COLO668 (cell line): Measurements from ENCODE around the gene SGMS1.
A peak's percentile ranks its signal among the peaks of the same experiment; 100 is the strongest.

Experiments used
- DNase-seq: peaks from one replicate; lab custom pipeline; 2025; ENCODE audit not compliant: unreplicated experiment; lab: John Stamatoyannopoulos, UW

SGMS1 gene

GRCh38 chr10:50613150-50613549 is 10.6 kb downstream of the SGMS1 start:
- no peak for DNase-seq

DNA sequence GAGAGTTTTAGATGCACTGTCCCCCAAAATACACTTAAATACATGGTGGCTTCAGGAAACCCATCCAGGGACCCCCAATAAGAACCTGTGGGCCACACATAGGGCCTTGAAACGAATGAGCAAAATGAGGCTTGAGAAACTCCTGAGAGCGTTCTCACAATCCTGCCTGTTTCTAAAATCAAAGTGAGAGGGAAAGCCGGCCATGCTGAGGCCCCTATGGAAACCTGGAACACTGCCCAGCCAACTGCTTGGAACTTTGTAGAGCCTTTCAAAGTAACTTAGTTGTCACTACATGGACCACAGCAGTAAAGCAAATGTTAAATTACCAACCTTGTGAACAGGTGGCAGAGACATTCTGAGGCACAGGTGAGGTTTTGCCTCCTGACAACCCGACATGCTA is 13.4 kb downstream of the SGMS1 start:
- DNase-seq, result no peak

DNA sequence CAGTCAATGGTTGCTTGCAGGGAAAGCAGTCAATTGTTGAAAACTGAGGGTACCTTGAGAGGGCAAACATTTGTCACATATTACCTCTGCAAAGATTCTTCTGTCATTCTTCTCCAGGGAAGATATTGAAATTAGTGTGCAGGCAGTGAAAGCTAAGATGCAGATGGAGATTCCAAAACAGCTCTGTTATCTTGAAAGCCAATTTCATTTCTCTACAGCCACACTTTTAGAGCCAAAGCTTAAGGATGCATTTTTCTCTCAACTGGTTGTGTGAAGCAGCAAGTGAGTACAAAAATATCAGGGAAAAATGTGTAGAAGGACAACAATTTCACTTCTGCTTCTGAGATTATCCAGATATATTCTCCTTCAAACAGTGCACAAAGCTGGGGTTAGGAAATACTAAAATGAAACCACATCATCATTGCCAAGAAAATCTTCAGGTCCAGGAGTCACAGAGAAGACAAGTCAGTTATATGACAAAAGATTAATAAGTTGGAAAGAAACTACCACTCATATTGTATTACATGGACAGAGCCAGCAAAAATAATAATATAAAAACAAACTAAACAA is 16.3 kb downstream of the SGMS1 start:
- DNase-seq, result no peak

DNA sequence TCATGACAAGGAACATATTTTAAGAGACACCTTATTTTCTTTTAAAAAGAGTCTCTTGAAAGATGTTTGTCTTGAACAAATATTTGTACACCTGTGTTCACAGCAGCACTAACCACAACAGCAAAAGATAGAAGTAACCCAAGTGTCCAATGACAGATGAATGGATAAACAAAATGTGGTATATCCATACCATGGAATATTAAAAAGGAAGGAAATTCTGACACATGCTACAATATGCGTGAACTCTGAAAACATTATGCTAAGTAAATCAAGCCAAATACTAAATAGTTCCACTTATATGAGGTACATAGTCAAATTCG is 17.8 kb downstream of the SGMS1 start:
- no peak for DNase-seq

DNA sequence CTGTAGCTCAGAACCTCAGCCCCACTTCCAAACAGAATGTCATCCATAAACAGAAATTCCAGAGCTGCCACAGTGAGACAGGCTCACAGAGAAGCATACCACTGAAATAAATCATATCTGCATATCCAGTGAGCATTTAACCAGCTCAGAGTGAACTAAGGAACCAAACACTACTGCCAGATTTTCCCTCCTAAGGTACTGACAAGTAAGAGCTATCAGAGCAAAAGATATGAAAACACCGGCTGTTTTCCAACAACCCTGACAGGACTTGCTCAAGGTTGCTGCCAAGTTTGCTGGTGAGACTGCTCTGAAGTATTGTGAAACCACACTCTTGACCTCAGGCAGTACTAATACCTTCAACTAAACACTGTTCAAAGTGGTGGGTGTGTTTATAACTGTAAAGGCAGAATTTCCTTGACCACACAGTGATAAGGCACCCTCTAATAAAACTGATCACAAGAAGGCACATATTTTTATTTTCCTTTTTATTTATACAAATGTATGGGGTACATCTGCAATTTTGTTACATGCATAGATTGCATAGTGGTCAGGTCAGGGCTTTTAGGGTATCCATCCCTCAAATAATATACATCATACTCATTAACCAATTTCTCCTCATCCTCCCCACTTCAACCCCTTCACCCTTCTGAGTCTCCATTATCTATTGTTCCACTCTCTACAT is 18.3 kb downstream of the SGMS1 start:
- DNase-seq, result no peak

DNA sequence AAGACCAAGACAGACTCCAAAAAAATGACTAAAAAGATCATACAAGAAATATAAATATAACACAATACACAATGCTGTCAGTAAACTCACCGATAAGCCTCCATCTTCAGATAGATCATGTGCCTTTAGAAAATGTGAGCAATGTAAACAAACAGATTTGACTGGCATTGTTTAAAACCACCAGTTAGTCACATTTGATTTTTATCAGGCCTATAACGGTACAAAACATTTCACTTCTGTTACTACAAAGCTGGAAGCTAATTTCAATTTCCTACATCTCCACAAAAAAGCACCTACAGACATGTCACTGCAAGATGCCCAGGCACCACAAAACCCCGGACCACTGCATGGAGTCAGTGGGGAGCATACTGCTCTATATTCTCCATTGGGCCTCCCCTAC is 18.9 kb downstream of the SGMS1 start:
- no peak for DNase-seq

DNA sequence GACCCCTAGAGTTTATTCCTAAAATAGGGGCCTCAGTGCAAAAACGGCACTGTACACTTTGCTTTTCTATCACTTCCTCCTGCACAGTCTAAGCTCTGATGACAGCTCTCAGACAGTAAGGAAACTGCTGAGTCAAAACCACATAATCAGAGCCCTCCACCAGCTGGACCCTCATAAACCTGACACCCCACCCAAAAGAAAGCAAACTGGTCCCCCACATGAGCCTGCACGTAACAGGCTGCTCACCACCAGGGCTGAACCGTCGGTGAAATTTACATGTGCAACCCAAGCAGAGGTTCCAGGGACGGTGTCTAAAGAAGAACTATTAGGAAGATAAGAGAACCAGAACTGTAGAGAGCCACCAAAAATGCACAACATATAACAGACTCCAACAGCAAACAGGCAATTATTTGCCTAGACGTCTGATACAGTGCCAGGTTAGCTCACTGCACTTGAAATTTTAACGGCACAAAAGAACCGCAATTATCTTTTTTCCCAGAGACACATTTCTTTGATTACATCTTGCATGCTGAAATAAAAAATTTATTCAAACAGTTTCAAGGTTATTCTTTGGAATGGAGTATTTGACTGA is 19.6 kb downstream of the SGMS1 start:
- DNase-seq, result no peak

- DNase-seq, result no peak
Observed at GRCh38 chr10:50603151-50603850, 20.5 kb downstream of the SGMS1 start.

GRCh38 chr10:50601974-50602373 is 21.8 kb downstream of the SGMS1 start:
- no peak for DNase-seq

DNA sequence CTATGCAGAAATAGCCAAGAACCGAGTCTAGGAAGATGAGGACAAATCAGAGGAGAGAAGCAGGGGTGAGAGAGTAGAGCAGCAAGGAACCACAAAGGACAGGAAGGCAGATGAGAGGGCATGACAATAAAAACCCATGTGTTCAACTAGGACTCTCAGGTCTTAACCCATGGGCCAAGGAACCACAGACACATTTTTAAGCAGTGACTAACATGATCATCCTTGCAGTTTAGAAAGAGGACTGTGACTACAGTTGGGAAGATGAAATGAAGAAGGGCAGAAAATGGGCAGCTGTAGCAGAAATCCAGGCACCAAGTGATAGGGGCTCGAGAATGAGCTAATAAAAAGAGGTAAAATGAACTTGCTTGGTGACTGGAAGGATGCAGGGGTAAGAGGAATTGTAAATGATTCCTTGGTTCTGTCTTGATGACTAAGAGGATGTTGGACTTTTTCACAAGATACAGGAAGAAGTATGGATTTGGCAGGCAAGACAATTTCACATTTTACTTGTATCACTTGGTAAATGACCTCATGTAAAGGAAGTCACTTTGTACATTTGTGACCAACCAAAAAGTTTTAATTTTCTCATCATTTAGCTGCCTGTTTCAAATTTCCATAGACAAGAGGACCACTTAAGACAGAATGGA is 22.8 kb downstream of the SGMS1 start:
- DNase-seq, result no peak

GRCh38 chr10:50600286-50600685 is 23.5 kb downstream of the SGMS1 start:
- peak; percentile 11 for DNase-seq

GRCh38 chr10:50596897-50597296 is 26.9 kb downstream of the SGMS1 start:
- DNase-seq, result no peak

GRCh38 chr10:50596456-50596855 is 27.3 kb downstream of the SGMS1 start:
- no peak for DNase-seq

DNA sequence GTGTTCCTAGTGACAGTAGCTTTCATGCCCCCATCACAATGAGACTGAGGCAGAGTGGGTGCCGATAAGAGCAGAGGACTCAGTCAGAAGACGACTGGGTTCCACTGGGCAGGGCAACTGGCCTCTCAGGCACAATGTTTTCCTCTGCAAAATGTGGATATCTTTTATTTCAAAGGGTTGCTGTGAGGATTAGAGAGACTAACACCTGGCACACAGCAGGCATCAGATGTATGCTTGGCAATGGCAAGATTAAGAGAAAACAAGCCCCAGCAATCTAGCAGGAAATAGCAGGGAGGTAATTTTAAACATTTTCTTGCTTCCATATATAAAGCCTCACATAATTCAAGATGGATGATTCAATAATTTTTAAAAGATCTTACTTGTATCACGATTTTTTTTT is 28.0 kb downstream of the SGMS1 start:
- no peak for DNase-seq

DNA sequence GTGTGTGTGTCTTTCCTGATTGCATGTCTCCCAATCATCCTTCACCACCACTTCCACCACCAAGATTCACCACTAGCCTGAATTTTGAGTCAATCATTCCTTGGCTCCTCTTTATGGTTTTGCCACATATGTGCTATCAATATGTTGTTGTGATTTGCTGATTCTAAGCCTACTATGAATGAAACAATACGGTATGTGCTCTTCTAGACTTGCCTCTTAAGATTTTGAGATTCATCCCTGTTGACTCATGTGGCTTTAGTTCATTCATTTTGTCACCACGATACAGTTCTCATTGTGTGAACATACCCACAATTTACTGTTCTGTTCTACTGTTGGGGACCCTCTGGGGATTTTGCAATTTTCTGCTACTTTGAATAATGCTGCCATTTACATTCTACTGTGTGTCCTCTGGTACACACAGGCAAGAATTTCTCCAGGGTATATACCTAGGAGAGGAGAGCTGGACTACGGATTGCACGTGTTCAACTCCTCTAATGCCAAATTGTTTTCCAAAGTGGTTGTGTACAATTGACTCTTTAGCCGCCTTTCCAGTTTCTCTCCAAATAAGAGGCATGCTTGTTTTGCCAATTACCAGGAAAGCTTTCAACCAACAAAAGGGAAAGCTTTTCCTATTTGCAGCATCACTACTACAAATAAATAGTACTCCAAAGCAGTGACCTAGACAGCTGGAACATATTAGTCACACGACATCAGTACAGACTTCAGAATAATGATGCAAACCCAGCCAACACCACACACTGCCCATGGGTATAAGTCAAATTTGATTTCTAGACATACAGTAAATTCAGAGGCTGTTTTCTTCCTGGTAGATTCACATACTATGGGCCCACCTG is 30.0 kb downstream of the SGMS1 start:
- no peak for DNase-seq

- DNase-seq, result no peak
Observed at GRCh38 chr10:50592961-50593418, 30.8 kb downstream of the SGMS1 start.

- DNase-seq, result no peak
Observed at GRCh38 chr10:50590935-50591334, 32.8 kb downstream of the SGMS1 start.

DNA sequence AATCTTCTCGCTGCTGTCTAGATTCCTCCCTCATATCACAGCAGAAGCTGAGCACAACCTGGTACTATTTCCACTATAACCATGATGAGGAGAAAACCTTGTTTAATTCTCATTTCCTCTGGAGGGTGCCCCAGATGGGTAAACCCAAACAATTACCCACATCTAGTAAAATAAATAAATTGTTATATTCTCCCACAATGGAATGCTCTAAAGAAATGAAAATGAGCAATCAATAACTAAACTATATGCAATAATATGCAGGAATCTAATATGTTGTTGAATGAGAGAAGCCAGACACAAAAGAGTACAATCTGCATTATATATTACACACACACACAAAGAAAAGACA is 37.0 kb downstream of the SGMS1 start:
- DNase-seq, result no peak

- DNase-seq, result no peak
Observed at GRCh38 chr10:50585921-50586739, 37.6 kb downstream of the SGMS1 start.
